T-helper 17 cell (primary cell): ENCODE measurements around the gene JAK3. TPM values are rescaled to one million over a fixed set of nuclear protein-coding genes. Genes with fewer than 3 reads are reported as not detected.

Experiments
- ATAC-seq: fragments of 150-1000 bp; cut with Tn5 transposase; 2 replicates; pipeline ENCODE4 v1.10.0; 2021; ENCODE audit warnings: mild to moderate bottlenecking, moderate library complexity
- DNase-seq, 3 donors: peaks; one replicate each; pipeline versions ENCODE4 v3.0.0 to v3.0.0-alpha.2; 2020 to 2021
- H3K9me3 ChIP-seq: one replicate; pipeline ENCODE4 v1.7.0; 2013; ENCODE audit warnings: low read length, mild to moderate bottlenecking; ENCODE audit not compliant: control insufficient read depth, poor library complexity, severe bottlenecking
- H3K27ac Mint-ChIP-seq: one replicate; pipeline ENCODE4 v1.8.0; 2022; ENCODE audit warnings: mild to moderate bottlenecking, moderate library complexity, mixed read lengths
- H3K27me3 Mint-ChIP-seq: one replicate; pipeline ENCODE4 v1.8.0; 2022; ENCODE audit warnings: mixed read lengths
- H3K36me3 Mint-ChIP-seq: one replicate; pipeline ENCODE4 v1.8.0; 2022; ENCODE audit warnings: low read depth, mixed read lengths
- H3K4me1 Mint-ChIP-seq: one replicate; pipeline ENCODE4 v1.8.0; 2022; ENCODE audit warnings: mild to moderate bottlenecking, mixed read lengths
- H3K4me3 Mint-ChIP-seq: one replicate; pipeline ENCODE4 v1.8.0; 2022; ENCODE audit warnings: mild to moderate bottlenecking, moderate library complexity, mixed read lengths
- total RNA-seq, 4 donors: library from RNA in 2 of 4; stranded (reverse) in 2 of 4; gene quantifications; one replicate each; pipeline ENCODE4 v1.2.3 and lab custom pipeline; 2022 to 2026

The JAK3 gene
- total RNA-seq, 2 donors from 2014 or later = 149 to 211 TPM

DNA sequence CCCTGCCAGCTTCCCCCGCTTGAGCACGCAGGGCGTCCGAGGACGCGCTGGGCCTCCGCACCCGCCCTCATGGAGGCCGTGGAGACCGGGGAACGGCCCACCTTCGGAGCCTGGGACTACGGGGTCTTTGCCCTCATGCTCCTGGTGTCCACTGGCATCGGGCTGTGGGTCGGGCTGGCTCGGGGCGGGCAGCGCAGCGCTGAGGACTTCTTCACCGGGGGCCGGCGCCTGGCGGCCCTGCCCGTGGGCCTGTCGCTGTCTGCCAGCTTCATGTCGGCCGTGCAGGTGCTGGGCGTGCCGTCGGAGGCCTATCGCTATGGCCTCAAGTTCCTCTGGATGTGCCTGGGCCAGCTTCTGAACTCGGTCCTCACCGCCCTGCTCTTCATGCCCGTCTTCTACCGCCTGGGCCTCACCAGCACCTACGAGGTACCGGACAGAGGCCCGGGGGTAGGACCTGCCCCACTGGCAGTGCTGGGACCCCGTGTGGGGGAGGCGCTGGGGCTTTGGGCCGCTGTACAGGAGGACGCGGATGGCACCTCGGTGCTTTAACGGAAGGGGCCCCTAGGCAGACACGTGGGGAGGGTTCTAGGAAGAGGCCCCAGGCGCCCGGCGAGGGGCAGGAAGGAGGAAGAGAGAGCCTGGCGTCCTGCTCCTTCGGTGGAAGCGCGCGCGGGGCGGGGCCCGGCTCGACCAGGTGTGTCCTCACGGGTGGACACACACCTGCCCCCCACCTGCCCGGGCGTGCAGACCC lies 24.6 kb upstream of the JAK3 start:
- Mint-ChIP-seq H3K4me3 (peak overlapping the region; percentile 92), H3K4me1 (peaks cover 5% of the 10 kb centered on the region), H3K27me3 (no peaks in the 10 kb centered on the region), H3K27ac (peak overlapping the region; percentile 4), H3K36me3 (no peaks in the 10 kb centered on the region)
- DNase-seq (no peak), ATAC-seq (peak; percentile 17)
- H3K9me3 ChIP-seq = no peaks in the 10 kb centered on the region

- Mint-ChIP-seq H3K4me1 (peaks cover 5% of the 10 kb centered on the region), H3K4me3 (peak within 1 kb of the TSS; percentile 92), H3K27me3 (no peaks in the 10 kb centered on the region), H3K36me3 (no peaks in the 10 kb centered on the region), H3K27ac (peak within 1 kb of the TSS; percentile 34)
- ATAC-seq = peak; percentile 12
- no peak for DNase-seq
- no peaks in the 10 kb centered on the region for H3K9me3 ChIP-seq
Observed at GRCh38 chr19:17871878-17872250, 24.1 kb upstream of the JAK3 start, which contains the start of gene SLC5A5. Gene SLC5A5 (plus strand): TSS chr19:17871945. CDS start chr19:17872320, 375 bp downstream.

GRCh38 chr19:17871032-17871877 lies 23.5 kb upstream of the JAK3 start:
- ATAC-seq (no peak), DNase-seq (no peak)
- Mint-ChIP-seq H3K36me3 (no peaks in the 10 kb centered on the region), H3K27me3 (no peaks in the 10 kb centered on the region), H3K27ac (peak overlapping the region; percentile 34), H3K4me1 (peaks cover 7% of the 10 kb centered on the region), H3K4me3 (peak overlapping the region; percentile 92)
- H3K9me3 ChIP-seq = no peaks in the 10 kb centered on the region

- H3K9me3 ChIP-seq = no peaks in the 10 kb centered on the region
- Mint-ChIP-seq H3K4me3 (no peak overlapping the region), H3K27me3 (no peaks in the 10 kb centered on the region), H3K27ac (peak overlapping the region; percentile 61), H3K4me1 (peaks cover 7% of the 10 kb centered on the region), H3K36me3 (no peaks in the 10 kb centered on the region)
- ATAC-seq (no peak), DNase-seq (no peak)
Observed at GRCh38 chr19:17869114-17869608, 21.4 kb upstream of the JAK3 start.

DNA sequence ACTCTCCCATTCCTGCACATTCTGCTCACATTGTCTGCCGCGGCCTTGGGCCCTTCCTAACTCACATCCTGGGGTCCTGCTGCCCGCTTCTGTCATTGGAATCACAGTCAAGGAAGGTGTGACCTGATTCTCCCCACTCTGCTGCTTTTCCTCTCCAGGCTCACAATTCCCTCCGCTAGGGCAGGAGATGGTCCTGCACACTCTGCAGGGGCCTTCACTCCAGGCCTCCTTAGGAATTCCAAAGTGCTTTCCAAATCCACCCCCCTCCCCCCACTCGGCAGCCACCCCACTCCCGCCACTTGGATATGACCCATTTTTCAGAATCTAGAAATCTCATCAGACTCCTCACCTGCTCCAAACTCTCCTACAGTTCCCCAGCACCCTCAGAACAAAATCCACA lies 20.9 kb upstream of the JAK3 start:
- Mint-ChIP-seq H3K4me3 (no peak overlapping the region), H3K27me3 (no peaks in the 10 kb centered on the region), H3K27ac (peak overlapping the region; percentile 61), H3K4me1 (peaks cover 8% of the 10 kb centered on the region), H3K36me3 (no peaks in the 10 kb centered on the region)
- DNase-seq (no peak), ATAC-seq (no peak)
- H3K9me3 ChIP-seq = no peaks in the 10 kb centered on the region

DNA sequence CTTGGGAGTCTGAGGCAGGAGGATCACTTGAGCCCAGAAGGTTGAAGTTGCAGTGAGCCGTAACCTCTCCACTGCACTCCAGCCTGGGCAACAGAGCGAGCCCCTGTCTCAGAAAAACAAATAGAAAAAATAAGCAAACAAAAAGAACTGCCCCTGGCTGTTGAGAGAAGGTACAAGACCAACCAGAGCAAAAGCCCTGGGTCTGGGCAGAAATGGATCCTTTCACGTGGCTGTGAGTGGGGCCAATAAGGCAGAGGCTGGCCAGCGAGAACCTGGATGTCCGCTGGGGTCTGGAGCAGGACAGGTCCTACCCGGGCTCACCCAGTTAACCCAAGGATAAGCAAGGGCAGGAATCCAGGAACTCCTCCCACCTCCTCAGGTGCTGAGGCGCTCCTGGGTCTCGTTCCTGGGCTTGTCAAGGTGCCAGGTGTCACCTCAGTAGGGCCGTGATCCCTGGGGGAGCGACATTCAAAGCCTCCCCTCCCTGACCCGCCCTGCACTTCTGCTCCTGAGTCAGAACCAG lies 19.2 kb upstream of the JAK3 start:
- H3K4me1 Mint-ChIP-seq = peaks cover 7% of the 10 kb centered on the region

DNA sequence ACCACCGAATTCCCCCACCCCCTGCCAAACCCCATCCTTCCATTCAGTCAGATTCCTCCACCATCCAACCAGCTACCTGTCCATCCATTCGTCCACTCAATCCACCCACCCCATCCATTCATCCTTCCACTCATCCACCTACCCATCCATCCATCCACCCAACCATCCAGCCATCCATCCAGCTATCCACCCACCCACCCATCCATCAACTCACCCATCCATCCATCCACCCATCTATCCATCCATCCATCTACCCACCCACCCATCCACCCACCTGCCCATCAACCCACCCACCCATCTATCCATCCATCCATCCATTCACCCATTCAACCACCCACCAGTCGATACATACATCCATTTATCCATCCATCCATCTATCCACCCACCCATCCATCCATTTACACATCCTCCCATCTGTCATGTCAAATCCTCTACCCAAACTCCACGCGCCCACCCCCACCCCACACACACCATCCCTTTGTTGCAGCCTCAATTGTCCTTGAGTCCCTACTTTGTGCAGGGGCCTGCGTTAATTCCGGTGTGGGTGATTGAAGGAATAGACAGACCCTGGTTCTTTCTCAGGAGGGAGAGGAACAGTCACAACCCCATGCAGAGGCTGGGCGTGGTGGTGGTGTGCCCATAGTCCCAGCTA lies 18.7 kb upstream of the JAK3 start:
- no peaks in the 10 kb centered on the region for H3K9me3 ChIP-seq
- Mint-ChIP-seq H3K36me3 (no peaks in the 10 kb centered on the region), H3K27ac (peak overlapping the region; percentile 69), H3K27me3 (no peaks in the 10 kb centered on the region), H3K4me1 (peaks cover 5% of the 10 kb centered on the region), H3K4me3 (no peak overlapping the region)
- ATAC-seq (no peak), DNase-seq (no peak)

More for the DNA sequence above, 19.2 kb upstream of the JAK3 start:
- DNase-seq = no peak
- H3K9me3 ChIP-seq = no peaks in the 10 kb centered on the region
- no peak for ATAC-seq
- no peak overlapping the region for H3K27ac Mint-ChIP-seq
- no peaks in the 10 kb centered on the region for H3K36me3 Mint-ChIP-seq
- no peak overlapping the region for H3K4me3 Mint-ChIP-seq
- no peaks in the 10 kb centered on the region for H3K27me3 Mint-ChIP-seq

DNA sequence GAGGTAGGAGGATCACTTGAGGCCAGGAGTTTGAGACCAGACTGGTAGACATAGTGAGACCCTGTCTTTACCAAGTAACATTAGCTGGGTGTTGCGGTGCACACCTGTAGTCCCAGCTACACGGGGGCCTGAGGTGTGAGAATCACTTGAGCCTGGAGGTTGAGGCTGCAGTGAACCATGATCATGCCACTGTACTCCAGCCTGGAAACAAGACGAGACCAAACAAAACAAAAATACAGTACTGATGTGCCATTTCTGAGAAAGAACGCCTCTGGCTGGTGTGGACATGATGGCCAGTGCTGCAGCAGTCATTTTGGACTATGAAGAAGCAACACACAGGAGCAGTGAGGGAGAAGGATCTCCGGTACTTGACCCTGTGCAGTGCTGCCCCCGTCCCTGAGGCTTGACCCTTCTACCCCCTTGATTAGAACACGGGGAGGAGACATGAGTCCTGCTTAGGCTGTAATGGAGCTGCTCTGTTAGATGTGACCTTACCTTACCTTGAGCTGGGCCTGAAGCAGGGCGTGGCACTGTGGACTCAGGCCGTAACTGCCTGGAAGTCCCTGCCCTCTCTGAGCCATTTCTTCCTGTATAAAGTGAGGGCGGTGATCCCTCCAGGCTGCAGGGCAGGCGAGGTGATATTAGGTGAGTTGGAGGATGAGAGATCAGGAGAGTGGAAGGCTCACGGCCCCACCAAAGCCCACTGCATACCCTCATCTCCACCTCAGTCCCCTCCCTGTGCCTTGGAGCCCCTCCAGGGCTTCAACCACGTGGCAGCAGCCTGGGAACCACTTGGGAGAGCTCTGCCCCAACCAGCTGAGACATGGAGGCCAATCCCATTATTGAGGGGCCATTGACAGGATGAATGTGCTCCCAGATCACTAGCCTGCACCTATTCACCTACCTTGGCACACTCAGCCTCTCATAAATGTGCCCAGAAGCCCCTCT lies 17.9 kb upstream of the JAK3 start:
- H3K4me3 Mint-ChIP-seq = peak overlapping the region; percentile 33
- DNase-seq = no peak
- peak overlapping the region; percentile 69 for H3K27ac Mint-ChIP-seq
- H3K27me3 Mint-ChIP-seq = no peaks in the 10 kb centered on the region
- peaks cover 11% of the 10 kb centered on the region for H3K4me1 Mint-ChIP-seq
- no peaks in the 10 kb centered on the region for H3K36me3 Mint-ChIP-seq
- peak; percentile 24 for ATAC-seq
- no peaks in the 10 kb centered on the region for H3K9me3 ChIP-seq

DNA sequence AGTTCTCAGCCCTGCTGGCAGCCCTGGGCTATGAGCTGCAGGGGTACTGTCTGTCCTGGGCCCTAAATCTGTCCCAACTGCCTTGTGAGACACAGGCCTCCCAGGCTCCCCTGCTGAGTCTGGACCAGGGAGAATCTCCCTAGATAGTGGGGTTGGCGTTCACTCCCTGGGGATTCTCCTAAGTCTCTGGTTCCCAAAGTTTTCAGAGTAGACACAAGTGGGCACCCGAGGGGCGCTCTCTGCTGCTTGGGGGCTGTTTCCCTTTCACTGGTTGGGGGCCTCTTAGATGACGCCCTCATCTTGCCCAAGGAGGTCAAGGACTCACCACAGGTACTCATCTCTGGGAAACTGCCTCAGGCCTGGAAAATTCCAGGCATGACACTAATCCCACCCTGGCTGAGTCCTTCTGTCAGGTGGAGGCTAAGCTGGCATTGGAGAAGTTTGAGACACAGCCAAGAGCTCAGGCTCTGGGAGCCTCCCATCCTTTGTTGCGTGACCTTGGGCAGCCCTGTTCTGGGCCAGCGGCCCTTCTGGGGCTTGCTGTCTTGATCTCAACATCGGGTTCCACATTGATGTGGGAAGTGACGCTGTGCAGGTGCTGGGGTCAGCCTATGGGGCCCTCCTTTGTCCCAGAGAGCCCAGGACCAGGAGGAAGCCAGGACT lies 15.9 kb upstream of the JAK3 start:
- Mint-ChIP-seq H3K36me3 (peaks cover 2% of the 10 kb centered on the region), H3K4me1 (peaks cover 25% of the 10 kb centered on the region), H3K27ac (peak overlapping the region; percentile 93), H3K4me3 (peak overlapping the region; percentile 15), H3K27me3 (no peaks in the 10 kb centered on the region)
- DNase-seq (no peak), ATAC-seq (no peak)
- H3K9me3 ChIP-seq = no peaks in the 10 kb centered on the region

GRCh38 chr19:17862711-17863519 lies 15.1 kb upstream of the JAK3 start:
- H3K36me3 Mint-ChIP-seq = peaks cover 2% of the 10 kb centered on the region
- no peak for ATAC-seq
- DNase-seq = no peak
- no peaks in the 10 kb centered on the region for H3K9me3 ChIP-seq
- H3K4me3 Mint-ChIP-seq = peak overlapping the region; percentile 47
- H3K4me1 Mint-ChIP-seq = peaks cover 25% of the 10 kb centered on the region
- H3K27ac Mint-ChIP-seq = peak overlapping the region; percentile 93
- no peaks in the 10 kb centered on the region for H3K27me3 Mint-ChIP-seq
